MM.1S (cell line): ENCODE results near the gene TFPI.

Source experiments
- EZH2 ChIP-seq: fragments of 300-600 bp; sonication (generic); optimal IDR thresholded peaks from 2 replicates; pipeline ENCODE3; 2017; ENCODE audit warnings: low read depth, mild to moderate bottlenecking, antibody characterized with exemption, low read length, mixed read lengths
- EZH2phosphoT487 ChIP-seq: fragments of 300-600 bp; sonication (generic); IDR thresholded peaks from 2 replicates; pipeline ENCODE4 v1.6.1; 2018; ENCODE audit warnings: antibody characterized with exemption, low read length
- TF ChIP-seq, protein P1 (sequence below): fragments of 300-600 bp; sonication (generic); IDR thresholded peaks from 2 replicates; pipeline ENCODE4 v1.5.1; 2016; ENCODE audit warnings: antibody characterized with exemption, low read length, mixed read lengths

DNA sequence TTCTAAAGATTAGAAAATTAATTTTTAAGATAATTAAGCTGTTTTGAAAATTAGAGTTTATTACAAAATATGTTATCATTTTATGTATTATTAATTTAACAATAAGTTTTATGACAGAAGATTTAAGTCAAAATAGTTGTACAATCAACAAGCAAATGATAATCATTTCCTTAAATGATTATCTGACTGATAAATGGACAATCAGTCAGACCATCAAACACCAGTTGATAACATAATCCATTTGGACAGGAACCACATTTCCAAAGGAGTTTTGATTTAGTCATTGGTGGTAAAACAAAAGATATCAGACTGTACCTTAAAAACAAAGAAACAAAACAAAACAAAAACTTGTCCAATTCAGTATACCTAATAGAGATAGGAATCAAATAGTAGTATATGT, 1.9 kb downstream of the TFPI start:
- TF ChIP-seq, protein P1, sequence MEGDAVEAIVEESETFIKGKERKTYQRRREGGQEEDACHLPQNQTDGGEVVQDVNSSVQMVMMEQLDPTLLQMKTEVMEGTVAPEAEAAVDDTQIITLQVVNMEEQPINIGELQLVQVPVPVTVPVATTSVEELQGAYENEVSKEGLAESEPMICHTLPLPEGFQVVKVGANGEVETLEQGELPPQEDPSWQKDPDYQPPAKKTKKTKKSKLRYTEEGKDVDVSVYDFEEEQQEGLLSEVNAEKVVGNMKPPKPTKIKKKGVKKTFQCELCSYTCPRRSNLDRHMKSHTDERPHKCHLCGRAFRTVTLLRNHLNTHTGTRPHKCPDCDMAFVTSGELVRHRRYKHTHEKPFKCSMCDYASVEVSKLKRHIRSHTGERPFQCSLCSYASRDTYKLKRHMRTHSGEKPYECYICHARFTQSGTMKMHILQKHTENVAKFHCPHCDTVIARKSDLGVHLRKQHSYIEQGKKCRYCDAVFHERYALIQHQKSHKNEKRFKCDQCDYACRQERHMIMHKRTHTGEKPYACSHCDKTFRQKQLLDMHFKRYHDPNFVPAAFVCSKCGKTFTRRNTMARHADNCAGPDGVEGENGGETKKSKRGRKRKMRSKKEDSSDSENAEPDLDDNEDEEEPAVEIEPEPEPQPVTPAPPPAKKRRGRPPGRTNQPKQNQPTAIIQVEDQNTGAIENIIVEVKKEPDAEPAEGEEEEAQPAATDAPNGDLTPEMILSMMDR, result no peak
- TF ChIP-seq EZH2phosphoT487, result no peak
- TF ChIP-seq EZH2, result no peak
